OCI-LY7 (cell line): ENCODE results near the gene ZNF75A.

Experiments used
- EZH2phosphoT487 ChIP-seq: fragments of 200-600 bp; sonication (generic); IDR thresholded peaks from 2 replicates; pipeline ENCODE4 v1.6.1; 2018; ENCODE audit warnings: low read depth, borderline replicate concordance, mild to moderate bottlenecking, mixed run types, antibody characterized with exemption, low read length, moderate library complexity, mixed read lengths
- TF ChIP-seq, protein P1 (sequence below): fragments of 200-600 bp; sonication (generic); conservative IDR thresholded peaks from 2 replicates; pipeline ENCODE4 v1.5.1; 2014; ENCODE audit warnings: mild to moderate bottlenecking, antibody characterized with exemption, low read length, moderate library complexity, mixed read lengths

DNA sequence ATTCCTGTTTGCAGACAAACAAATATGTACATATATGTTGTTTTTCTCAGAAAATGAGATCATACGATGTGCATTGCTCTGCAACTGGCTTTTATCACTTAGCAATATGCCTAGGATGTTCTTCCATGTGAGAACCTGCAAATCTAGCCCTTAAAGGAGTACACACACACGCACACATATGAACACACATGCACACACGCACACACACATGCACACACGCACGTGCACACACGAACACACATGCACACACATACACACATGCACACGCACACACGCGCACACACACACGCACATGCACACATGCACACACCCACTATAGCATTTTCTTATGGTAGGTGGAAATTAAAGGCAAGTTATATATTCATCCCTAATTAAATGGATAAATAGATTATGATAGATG lies 42.3 kb downstream of the ZNF75A start:
- TF ChIP-seq, protein P1, sequence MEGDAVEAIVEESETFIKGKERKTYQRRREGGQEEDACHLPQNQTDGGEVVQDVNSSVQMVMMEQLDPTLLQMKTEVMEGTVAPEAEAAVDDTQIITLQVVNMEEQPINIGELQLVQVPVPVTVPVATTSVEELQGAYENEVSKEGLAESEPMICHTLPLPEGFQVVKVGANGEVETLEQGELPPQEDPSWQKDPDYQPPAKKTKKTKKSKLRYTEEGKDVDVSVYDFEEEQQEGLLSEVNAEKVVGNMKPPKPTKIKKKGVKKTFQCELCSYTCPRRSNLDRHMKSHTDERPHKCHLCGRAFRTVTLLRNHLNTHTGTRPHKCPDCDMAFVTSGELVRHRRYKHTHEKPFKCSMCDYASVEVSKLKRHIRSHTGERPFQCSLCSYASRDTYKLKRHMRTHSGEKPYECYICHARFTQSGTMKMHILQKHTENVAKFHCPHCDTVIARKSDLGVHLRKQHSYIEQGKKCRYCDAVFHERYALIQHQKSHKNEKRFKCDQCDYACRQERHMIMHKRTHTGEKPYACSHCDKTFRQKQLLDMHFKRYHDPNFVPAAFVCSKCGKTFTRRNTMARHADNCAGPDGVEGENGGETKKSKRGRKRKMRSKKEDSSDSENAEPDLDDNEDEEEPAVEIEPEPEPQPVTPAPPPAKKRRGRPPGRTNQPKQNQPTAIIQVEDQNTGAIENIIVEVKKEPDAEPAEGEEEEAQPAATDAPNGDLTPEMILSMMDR = no peak
- no peak for TF ChIP-seq EZH2phosphoT487
